ENCODE data around the gene ZNF3.

The ZNF3 gene

GRCh38 chr7:100049441-100050291 lies 31.9 kb downstream of the ZNF3 start, which contains the start of gene ZSCAN21:
ZSCAN21 (plus strand) TSS chr7:100049774; CDS start chr7:100057007, 7,233 bp downstream.
- peak within 1 kb of the TSS; percentile 77 for H3K4me3 ChIP-seq (ENCODE audit: low read depth, low read length)
- TF ChIP-seq CTCF (IDR thresholded peaks at IDR 0.05; ENCODE audit: low read depth, low read length): no peak

DNA sequence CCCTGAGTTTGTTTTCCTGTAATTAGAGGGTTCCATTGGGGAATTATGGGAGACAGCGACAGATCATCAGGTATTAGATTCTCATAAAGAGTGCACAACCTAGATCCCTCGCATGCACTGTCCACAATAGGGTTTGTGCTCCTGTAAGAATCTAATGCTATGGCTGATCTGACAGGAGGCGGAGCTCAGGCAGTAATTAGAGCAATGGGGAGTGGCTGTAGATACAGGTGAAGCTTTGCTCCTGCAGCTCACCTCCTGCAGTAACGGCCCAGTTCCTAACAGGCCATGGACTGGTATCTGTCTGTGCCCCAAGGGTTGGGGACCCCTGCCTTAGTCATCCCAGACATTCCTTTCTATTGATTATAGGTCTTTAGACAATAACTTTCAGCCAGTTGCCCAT lies 32.8 kb downstream of the ZNF3 start:
- no peak overlapping the region for H3K4me3 ChIP-seq (ENCODE audit: low read depth, low read length)
- no peak for TF ChIP-seq CTCF (IDR thresholded peaks at IDR 0.05; ENCODE audit: low read depth, low read length)

DNA sequence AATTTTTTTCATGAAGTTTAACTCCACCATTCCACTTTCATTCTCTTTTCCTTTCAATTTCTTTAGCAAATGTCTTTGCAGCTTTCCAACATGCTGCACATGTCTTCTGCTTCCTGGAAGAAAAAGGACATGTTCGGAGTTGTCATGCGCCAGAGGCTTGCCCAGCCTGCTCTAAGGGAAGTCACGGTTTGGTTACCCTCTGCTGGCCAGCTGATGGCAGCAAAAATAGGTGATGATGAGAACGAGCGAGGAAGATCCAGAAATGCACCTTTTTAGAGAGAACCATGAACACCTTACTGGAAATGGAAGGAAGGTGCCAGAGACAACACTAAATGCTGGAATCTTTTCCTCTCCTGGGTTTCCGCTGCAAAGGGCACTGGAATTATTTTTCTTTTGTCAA lies 36.8 kb downstream of the ZNF3 start:
- H3K4me3 ChIP-seq (ENCODE audit: low read depth, low read length): no peak overlapping the region
- TF ChIP-seq CTCF (IDR thresholded peaks at IDR 0.05; ENCODE audit: low read depth, low read length): no peak

DNA sequence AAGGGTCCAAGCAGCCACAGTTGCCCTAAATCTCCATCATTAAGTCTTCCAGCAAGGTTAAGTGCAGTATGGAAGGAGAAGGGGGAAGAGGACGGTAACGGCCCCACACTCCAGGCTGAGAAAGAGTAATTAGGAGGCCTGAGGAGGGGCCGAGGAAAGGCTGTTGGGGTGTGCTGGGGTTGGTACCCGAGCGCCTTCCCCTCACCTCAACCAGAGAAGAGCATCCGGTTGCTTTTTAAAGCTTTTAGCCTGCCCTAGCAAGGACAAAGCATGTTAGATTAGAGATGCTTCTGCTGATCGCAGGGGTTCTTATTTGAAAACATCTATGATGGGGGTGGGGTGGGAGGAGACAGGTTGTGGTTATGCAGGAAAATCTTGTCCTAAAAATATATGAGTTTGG lies 40.9 kb downstream of the ZNF3 start:
- TF ChIP-seq CTCF (IDR thresholded peaks at IDR 0.05; ENCODE audit: low read depth, low read length): no peak
- H3K4me3 ChIP-seq (ENCODE audit: low read depth, low read length): no peak overlapping the region

DNA sequence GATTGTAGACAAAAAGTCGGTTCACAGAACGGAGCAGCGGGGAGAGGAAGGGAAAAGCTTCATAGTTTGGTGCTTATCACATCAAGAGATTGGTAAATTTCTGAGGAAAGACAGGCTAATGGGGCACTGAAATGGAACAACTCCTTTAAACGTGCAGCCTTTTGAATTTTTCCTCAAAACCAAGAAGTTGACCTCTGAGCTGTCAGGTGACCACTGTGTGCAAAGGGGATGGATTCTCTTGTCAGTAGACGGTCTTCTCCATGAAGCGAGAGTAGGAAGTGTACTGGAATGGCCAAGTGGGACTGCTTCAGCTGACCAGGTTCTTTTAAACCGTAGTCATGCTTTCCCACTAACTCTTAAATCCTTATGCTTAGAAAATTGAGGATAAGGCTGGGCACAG lies 43.2 kb downstream of the ZNF3 start:
- TF ChIP-seq CTCF (IDR thresholded peaks at IDR 0.05; ENCODE audit: low read depth, low read length): no peak

GRCh38 chr7:100035876-100036275 lies 45.6 kb downstream of the ZNF3 start:
- no peak overlapping the region for H3K4me3 ChIP-seq (ENCODE audit: low read depth, low read length)
- no peak for TF ChIP-seq CTCF (IDR thresholded peaks at IDR 0.05; ENCODE audit: low read depth, low read length)

More for the DNA sequence above, 43.2 kb downstream of the ZNF3 start:
- H3K4me3 ChIP-seq (ENCODE audit: low read depth, low read length): no peak overlapping the region

DNA sequence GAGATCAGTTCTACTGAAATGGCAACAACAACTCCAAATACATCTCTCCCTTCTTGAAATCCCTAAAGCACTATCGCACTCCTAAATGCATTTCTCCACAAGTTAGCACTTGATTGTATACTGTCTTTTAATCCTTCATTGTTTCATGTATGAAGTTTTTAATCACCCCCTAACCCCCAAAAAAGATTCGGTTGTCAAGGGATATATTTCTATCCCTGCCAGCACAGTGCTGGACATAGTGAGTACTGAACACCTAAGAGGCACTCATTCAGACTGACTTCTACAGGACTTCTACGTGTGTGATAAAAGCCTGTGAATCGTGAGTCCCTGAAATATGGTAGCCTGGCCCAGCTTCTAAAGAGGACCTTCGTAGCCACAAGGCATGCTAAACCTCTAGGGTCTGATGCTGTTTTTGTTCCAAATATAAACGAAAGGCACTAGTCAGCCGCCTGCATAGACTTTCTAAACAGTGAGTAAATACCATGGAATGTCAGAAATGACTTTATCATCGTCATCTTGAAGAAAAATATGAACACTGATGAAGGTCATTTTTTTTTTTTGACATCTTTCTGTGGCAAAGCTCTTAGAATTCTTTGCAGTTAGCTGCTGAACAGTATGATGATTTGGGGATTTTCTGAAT lies 46.5 kb downstream of the ZNF3 start:
- no peak overlapping the region for H3K4me3 ChIP-seq (ENCODE audit: low read depth, low read length)
- no peak for TF ChIP-seq CTCF (IDR thresholded peaks at IDR 0.05; ENCODE audit: low read depth, low read length)

All from WI38 (cell line).